GM23338 (cell line): ENCODE measurements around the gene BCL2.

Source experiments
- CREB1 ChIP-seq: fragments of 250-450 bp; sonication (Bioruptor Pico); IDR thresholded peaks from 2 replicates; pipeline ENCODE4 v1.5.0; 2020; ENCODE audit warnings: low read depth, mild to moderate bottlenecking, moderate library complexity
- CTCF ChIP-seq, 2 experiments: fragments of 200-600 bp in 1 of 2; sonication (generic) in 1 of 2; conservative IDR thresholded peaks; 2 replicates each; pipeline versions ENCODE4 v1.5.1 to v1.6.1; 2016 to 2017; ENCODE audit warnings: antibody characterized with exemption in 2 of 2, low read depth in 2 of 2, mild to moderate bottlenecking in 2 of 2, moderate library complexity in 1 of 2
- EZH2 ChIP-seq: fragments of 200-600 bp; sonication (generic); IDR thresholded peaks from one replicate; pipeline ENCODE4 v1.8.0; 2017; ENCODE audit warnings: antibody characterized with exemption, mild to moderate bottlenecking, low read depth; ENCODE audit not compliant: unreplicated experiment
- EZH2phosphoT487 ChIP-seq: fragments of 200-600 bp; sonication (generic); IDR thresholded peaks from one replicate; pipeline ENCODE4 v1.8.1; 2018; ENCODE audit warnings: antibody characterized with exemption; ENCODE audit not compliant: unreplicated experiment
- JUNB ChIP-seq: IDR thresholded peaks from one replicate; pipeline ENCODE4 v1.6.1; 2016; ENCODE audit warnings: antibody characterized with exemption; ENCODE audit not compliant: unreplicated experiment
- POLR2AphosphoS5 ChIP-seq: IDR thresholded peaks from 2 replicates; pipeline ENCODE4 v1.6.1; 2016; ENCODE audit warnings: antibody characterized with exemption, low read depth
- REST ChIP-seq: IDR thresholded peaks from one replicate; pipeline ENCODE4 v1.6.1; 2018; ENCODE audit warnings: antibody characterized with exemption; ENCODE audit not compliant: unreplicated experiment
- STAT1 ChIP-seq: IDR thresholded peaks from one replicate; pipeline ENCODE4 v1.6.1; 2016; ENCODE audit warnings: antibody characterized with exemption; ENCODE audit not compliant: unreplicated experiment
- TF ChIP-seq, protein P1 (sequence below): IDR thresholded peaks from 2 replicates; pipeline ENCODE4 v1.6.1; 2016; ENCODE audit warnings: antibody characterized with exemption
- TF ChIP-seq, protein P2 (sequence below): fragments of 250-450 bp; sonication (Bioruptor Pico); IDR thresholded peaks from 2 replicates; pipeline ENCODE4 v1.5.0; 2020; ENCODE audit warnings: mild to moderate bottlenecking, moderate library complexity

GRCh38 chr18:63162271-63163014, 157.1 kb downstream of the BCL2 start:
- TF ChIP-seq CTCF (conservative IDR thresholded peaks at IDR 0.05; ENCODE audit: low read depth in 2 of 2) = no peak
- TF ChIP-seq EZH2phosphoT487 = no peak
- TF ChIP-seq REST = no peak
- no peak for TF ChIP-seq EZH2
- no peak for TF ChIP-seq POLR2AphosphoS5
- TF ChIP-seq, protein P1, sequence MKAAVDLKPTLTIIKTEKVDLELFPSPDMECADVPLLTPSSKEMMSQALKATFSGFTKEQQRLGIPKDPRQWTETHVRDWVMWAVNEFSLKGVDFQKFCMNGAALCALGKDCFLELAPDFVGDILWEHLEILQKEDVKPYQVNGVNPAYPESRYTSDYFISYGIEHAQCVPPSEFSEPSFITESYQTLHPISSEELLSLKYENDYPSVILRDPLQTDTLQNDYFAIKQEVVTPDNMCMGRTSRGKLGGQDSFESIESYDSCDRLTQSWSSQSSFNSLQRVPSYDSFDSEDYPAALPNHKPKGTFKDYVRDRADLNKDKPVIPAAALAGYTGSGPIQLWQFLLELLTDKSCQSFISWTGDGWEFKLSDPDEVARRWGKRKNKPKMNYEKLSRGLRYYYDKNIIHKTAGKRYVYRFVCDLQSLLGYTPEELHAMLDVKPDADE = no peak
- TF ChIP-seq, protein P2, sequence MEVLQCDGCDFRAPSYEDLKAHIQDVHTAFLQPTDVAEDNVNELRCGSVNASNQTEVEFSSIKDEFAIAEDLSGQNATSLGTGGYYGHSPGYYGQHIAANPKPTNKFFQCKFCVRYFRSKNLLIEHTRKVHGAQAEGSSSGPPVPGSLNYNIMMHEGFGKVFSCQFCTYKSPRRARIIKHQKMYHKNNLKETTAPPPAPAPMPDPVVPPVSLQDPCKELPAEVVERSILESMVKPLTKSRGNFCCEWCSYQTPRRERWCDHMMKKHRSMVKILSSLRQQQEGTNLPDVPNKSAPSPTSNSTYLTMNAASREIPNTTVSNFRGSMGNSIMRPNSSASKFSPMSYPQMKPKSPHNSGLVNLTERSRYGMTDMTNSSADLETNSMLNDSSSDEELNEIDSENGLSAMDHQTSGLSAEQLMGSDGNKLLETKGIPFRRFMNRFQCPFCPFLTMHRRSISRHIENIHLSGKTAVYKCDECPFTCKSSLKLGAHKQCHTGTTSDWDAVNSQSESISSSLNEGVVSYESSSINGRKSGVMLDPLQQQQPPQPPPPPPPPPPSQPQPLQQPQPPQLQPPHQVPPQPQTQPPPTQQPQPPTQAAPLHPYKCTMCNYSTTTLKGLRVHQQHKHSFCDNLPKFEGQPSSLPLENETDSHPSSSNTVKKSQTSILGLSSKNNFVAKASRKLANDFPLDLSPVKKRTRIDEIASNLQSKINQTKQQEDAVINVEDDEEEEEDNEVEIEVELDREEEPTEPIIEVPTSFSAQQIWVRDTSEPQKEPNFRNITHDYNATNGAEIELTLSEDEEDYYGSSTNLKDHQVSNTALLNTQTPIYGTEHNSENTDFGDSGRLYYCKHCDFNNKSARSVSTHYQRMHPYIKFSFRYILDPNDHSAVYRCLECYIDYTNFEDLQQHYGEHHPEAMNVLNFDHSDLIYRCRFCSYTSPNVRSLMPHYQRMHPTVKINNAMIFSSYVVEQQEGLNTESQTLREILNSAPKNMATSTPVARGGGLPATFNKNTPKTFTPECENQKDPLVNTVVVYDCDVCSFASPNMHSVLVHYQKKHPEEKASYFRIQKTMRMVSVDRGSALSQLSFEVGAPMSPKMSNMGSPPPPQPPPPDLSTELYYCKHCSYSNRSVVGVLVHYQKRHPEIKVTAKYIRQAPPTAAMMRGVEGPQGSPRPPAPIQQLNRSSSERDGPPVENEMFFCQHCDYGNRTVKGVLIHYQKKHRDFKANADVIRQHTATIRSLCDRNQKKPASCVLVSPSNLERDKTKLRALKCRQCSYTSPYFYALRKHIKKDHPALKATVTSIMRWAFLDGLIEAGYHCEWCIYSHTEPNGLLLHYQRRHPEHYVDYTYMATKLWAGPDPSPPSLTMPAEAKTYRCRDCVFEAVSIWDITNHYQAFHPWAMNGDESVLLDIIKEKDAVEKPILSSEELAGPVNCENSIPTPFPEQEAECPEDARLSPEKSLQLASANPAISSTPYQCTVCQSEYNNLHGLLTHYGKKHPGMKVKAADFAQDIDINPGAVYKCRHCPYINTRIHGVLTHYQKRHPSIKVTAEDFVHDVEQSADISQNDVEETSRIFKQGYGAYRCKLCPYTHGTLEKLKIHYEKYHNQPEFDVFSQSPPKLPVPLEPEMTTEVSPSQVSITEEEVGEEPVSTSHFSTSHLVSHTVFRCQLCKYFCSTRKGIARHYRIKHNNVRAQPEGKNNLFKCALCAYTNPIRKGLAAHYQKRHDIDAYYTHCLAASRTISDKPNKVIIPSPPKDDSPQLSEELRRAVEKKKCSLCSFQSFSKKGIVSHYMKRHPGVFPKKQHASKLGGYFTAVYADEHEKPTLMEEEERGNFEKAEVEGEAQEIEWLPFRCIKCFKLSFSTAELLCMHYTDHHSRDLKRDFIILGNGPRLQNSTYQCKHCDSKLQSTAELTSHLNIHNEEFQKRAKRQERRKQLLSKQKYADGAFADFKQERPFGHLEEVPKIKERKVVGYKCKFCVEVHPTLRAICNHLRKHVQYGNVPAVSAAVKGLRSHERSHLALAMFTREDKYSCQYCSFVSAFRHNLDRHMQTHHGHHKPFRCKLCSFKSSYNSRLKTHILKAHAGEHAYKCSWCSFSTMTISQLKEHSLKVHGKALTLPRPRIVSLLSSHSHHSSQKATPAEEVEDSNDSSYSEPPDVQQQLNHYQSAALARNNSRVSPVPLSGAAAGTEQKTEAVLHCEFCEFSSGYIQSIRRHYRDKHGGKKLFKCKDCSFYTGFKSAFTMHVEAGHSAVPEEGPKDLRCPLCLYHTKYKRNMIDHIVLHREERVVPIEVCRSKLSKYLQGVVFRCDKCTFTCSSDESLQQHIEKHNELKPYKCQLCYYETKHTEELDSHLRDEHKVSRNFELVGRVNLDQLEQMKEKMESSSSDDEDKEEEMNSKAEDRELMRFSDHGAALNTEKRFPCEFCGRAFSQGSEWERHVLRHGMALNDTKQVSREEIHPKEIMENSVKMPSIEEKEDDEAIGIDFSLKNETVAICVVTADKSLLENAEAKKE (CRISPR knock-in tag) = no peak
- TF ChIP-seq STAT1 = no peak
- no peak for TF ChIP-seq JUNB
- TF ChIP-seq CREB1 (CRISPR knock-in tag) = no peak
